GM21717 (cell line): ENCODE measurements around the gene DLGAP5.

Source experiments
- ATAC-seq: cut with Tn5 transposase; IDR thresholded peaks from one replicate; pipeline ENCODE4 v1.9.1; 2021; ENCODE audit warnings: mild to moderate bottlenecking, moderate library complexity; ENCODE audit not compliant: unreplicated experiment

The DLGAP5 gene

DNA sequence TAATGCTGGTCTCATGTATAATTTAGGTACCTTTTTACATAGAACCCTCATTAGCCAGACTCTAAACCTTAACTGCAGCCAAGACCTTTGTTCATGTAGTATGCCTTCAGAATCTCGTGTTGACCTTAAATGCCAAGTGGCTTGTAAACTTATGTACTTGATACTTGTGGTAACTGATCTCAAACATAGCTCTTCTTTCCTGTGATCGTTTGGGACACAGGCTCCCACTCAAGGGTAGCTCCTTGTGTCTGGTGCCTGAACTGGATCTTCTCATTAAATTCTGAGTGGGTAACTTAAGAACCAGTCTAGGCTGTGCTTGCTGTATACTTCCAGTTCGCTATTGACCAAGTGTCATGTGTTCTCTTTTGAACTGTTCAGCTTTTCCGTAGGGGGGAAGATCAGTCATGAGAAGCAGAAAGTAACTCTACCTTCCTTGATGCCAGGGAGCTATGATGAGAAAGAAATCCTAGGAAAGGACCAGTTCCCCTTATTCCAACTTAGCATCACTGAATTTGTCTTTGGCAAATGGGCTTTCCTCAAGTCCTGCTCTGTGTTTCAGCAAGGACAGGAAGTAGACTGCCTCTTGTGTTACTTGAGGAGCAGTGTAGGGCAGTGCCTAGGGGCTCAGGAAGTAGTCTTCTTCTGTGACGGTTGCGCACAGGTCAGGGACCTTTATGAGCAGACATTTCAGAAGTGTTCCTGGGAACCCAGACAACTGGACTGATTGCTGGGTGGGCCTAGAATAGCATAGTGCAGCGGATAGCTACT, 59.8 kb downstream of the DLGAP5 start:
- ATAC-seq = no peak

- ATAC-seq = no peak
Observed at GRCh38 chr14:55130196-55130550, 61.2 kb downstream of the DLGAP5 start.

DNA sequence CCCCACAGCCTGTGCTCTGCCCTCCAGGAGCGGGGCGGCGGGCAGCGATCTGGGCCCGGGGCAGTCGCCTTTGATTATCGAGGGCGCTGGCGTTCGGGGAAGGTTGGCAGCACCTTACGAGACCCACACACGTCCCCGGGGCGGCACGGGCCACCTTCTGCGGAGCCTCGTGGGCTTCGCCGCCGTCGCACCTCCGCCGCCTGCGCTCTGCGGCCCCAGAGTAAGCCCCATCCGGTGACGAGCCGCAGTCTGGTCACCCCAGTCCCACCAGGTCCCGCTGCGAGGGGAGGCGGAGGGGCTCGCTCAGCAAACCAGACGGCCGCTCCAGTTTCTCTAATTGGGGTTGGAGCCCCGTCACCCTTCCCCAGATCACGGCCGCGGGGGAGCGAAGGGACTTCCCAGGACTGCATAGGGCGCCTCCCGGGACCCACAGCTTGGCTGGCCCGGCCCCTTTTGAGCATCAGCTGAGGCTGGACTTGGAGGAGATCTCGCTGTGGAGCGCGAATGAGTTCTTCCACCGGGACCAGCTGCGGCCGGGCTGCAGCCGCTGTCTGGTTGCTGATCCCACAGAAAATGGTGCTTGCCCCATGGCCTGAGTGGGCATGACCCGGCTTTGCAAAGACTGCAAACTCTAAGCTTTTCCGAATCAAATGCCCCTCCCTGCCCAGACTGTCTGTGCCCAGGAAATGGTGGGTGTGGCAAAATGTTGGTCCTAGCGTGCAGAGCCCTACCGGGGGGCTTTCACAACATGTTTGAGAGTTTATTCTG, 61.8 kb downstream of the DLGAP5 start:
- ATAC-seq = peak; percentile 54

DNA sequence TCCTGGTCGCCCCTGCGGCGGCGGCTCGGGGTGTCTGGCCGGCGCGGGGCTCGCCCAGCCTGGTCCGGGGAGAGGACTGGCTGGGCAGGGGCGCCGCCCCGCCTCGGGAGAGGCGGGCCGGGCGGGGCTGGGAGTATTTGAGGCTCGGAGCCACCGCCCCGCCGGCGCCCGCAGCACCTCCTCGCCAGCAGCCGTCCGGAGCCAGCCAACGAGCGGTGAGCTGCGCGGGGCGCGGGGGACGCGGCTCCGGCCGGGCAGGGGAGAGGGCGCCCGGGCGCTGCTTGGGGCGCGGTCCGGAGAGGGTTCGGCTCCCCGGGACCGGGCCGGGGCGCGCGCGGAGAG, 62.3 kb downstream of the DLGAP5 start, which contains the start of gene LGALS3:
LGALS3 (plus strand) TSS at position 167 of the 342 bp plus-strand sequence. CDS start 8,122 bp downstream, outside the sequence.
- ATAC-seq = peak; percentile 66

DNA sequence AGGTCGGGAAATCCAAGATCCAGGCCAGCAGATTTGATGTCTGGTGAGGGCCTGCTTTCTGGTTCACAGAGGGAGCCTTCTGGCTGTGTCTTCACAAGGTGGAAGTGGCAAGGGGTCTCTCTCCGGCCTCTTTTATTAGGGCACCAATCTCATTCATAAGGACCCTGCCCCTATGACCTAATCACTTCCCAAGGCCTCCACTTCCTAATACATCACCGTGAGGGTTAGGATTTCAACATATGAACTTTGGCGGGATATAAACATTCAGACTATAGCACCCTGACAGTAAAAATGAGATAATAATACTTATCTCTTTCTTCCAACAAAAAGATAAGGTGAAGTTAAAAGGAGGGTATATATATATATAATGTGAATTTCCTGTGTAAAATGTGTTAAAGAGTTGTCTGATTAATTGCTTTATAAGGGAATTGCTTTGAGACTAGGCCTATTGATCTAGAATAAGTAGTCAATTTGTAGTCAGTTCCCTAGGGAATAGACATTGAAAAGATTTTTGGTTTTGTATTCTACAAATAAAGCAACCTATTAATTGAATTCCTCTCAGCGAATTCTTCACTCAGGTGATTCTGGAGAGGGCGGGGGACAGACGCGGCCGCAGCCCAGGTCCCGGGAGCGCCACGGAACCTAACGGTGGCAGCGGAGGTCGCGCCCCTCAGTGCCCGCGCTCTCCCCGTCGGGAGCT, 62.8 kb downstream of the DLGAP5 start:
- ATAC-seq = no peak

DNA sequence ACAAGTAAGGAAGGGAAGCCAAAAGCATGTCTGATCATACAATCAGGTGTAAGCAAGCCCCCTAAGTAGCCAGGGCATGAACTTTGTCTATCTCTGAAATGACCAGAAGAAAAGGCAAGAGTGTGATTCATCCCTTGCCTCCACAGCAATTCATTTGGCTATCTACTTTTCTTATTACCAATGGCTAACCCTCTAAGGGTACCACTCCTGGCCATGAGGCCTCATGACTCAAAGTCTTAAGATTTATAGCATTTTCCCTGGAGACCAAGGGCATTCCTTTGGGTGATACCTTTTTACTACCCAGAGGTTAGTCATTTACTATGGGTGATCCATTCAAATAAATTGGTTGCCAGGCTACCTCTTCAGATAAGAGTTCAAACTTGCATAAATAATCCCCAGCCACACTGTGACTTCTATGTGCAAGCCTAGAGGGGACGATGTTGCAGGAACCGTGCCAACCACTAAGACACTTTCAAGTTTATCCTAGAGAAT, 63.9 kb downstream of the DLGAP5 start:
- no peak for ATAC-seq

DNA sequence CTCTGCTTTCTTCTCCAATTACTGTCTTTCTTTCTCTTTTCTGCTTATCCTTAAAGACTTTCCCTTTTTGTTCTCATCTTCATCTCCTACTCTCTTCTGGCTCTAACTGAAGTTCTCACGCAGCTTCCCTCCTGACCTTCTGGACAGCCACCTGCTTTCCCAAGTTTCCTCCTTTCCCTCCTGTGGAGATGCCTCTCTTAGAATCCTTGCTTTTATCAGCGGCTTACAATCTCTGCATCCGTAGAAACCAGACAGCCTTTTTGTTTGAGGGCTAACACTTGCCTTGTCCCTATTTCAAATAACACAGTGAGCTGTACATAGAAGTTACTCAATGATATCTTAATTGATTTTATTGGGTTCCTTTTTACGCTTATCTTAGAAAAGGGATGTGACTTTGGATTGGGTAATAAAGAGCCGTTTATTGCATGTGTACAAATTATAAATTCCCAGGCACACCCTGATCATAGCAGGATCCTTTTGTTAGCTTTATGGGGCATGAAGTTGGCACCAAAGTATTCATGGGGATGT, 64.4 kb downstream of the DLGAP5 start:
- no peak for ATAC-seq

DNA sequence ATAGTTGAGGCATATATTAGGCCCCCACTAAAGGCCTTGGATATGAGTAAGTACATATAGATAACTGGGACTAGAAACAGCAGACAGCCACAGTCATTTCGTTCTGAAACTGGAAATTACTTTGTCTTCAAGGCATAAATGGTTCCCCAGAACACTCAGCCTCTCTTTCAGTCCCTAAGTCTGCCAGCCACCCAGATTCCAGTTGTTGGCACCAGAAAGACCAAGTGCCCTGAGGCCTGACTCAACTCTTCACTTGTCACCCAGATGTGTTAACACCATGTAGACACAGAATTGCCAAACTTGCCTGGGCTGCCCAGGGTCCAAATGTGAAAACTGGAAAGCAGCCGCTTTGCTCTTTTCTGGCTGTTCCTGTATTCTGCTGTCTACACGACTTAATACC, 65.4 kb downstream of the DLGAP5 start:
- ATAC-seq = no peak

DNA sequence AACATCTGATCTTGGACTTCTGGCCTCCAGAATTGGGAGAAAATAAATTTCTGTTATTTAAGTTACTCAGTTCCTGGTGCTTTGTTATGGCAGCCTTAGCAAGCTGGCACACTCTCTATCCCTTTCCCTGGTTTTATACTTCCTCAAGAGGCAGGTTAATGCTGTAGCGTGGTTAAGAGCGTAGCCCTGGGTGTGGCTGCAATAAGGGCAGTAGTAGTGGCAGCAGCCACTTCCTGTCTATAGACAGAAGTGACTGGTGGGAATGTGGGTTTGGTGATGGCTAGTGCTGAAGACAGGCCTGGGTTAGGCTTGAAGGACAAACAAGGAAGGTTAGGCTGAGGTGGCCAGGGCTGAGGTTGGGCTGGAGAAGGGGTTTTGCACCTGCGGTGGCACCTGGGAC, 66.0 kb downstream of the DLGAP5 start:
- no peak for ATAC-seq

DNA sequence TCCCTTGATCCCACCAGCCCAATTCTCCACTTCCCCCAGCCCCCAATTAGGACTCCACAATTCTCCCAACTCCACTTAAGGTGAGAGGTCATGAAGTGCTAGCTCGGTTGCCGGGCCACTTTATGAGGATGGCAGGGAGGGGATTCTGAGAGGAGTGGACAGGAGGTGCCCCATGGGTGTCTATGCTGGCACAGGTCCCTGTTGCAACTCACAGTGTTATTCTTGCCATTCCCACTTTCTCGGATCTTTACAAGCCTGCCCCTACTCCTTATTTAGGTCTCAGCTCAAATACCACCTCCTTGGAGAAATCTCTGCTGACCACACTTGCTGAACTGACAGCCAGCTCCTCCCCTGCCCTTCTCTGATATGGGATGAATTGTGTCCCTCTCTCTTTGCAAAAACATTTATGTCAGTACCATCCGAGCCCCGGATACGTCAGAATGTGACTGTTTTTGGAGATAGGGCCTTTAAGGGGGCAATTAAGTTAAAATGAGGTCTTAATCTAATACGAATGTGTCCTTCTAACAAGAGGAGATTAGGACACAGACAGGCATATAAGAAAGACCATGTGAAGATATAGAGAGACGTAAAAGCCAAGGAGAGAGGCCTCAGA, 66.5 kb downstream of the DLGAP5 start:
- no peak for ATAC-seq

GRCh38 chr14:55123852-55124639, 67.3 kb downstream of the DLGAP5 start:
- no peak for ATAC-seq

- no peak for ATAC-seq
Observed at GRCh38 chr14:55123101-55123500, 68.3 kb downstream of the DLGAP5 start.

GRCh38 chr14:55122440-55122986, 68.9 kb downstream of the DLGAP5 start:
- no peak for ATAC-seq

GRCh38 chr14:55121628-55122439, 69.6 kb downstream of the DLGAP5 start:
- ATAC-seq = no peak

DNA sequence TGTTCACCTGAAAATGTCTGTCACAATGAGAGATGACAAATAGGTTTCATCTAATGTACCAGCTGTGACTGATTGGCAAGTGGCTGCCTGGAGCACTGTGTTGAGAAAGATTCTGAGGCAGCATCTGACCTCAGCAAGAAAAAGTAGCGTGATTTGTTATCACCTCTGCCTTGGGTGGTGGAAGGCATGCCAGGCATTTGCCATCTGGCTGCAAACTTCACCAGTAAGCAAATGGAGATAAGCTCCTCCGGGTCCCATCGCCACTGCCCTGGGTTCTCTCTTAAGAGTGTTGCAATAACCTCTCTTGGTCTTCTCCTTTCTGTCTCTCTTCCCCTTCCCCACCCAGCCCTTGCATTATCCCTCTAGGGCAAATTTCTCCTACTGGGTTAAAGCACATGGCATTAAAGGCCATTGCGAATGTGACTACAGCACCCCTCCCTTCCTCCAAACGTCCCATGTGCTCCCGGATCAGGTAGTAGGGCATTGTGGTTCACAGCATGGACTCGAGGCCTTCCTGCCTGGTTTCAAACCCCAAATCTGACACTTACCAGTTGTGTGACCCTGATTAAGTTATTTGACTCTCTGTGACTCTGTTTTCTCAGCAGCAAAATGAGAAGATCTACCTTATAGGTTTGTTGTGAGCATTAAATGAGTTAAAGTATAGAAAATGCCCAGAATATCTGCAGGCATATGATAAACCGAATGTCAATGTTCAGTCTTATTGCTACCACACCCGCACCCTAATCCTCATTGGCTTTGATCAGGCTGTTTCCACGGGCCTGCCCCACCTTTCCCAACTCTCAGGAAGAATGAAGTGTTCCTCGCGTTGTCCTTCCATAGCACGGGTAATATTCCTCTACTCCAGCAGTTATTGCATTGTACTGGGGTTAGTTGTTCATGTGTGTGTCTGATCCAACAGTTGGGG, 70.6 kb downstream of the DLGAP5 start:
- ATAC-seq = no peak

DNA sequence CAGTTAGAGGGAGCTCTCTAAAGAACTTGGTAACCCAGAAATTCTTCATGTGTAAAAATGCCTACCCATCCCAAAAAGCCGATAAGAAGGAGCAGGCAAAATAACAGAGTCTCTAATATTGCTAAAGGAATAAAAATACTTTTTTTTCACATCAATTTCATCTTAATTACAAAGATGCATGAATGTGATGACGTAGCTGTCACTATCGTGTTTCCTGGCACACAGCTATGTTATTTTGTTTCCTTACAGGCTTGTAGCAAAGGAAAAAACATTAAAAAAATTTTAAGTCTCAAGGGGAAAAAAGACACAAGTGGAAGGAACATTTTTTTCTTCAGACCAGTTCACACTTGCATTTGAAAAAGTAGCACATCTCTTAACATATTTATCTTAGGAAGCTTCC, 72.6 kb downstream of the DLGAP5 start:
- no peak for ATAC-seq

DNA sequence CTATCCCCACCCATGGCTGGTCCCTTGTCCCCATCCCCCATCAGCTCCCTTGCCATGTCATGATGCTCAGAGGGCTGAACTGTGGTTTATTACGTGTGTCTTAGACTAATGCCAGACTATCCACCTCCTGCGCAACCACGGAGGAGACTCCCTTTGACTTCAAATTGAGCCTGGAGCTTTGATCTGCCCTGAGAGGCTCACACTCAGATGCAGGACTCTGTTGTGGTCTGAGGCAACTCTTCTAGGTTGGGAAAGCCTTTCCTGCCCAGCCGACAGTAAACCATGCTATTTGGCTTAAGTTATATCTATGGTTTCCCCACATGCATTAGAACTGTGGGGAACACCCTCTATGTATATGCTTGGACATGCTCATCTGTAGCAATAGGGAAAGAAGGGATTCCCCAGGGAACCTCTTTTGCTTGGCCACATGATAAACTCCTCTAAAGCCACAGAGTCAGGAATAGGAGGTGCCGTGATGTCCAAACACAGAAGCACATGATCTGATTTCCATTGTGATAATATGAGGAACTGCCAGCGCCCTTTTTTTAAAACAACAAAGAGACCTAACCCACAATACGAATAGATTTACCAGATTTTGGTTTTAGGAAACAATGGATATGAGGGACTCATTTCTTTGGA, 73.5 kb downstream of the DLGAP5 start:
- no peak for ATAC-seq
